Adrenal gland (tissue), 12 donors: ENCODE measurements around the gene FBXO30. TPM values are rescaled to one million over a fixed set of nuclear protein-coding genes. Genes with fewer than 3 reads are reported as not detected.

ENCODE experiments used
- DNase-seq, 7 donors: peaks; one replicate each; pipeline ENCODE4 v3.0.0-alpha.2; 2019 to 2020
- H3K27ac ChIP-seq, 5 donors: fragments of 200-600 bp; sonication (generic) in 4 of 5; 1 replicate in 3 of 5; 2 replicates in 2 of 5; pipeline versions ENCODE4 v1.5.1 to v1.8.0; 2016 to 2020; ENCODE audit warnings: mild to moderate bottlenecking in 1 of 5
- H3K27me3 ChIP-seq: fragments of 200-600 bp; 2 replicates; pipeline ENCODE4 v1.8.0; 2021
- H3K36me3 ChIP-seq, 2 donors: fragments of 200-600 bp; replicated peaks in 1 of 2; 1 replicate in 1 of 2; 2 replicates in 1 of 2; pipeline versions ENCODE4 v1.5.1 to v1.8.0; 2018 to 2022
- H3K4me1 ChIP-seq, 2 donors: fragments of 200-600 bp; replicated peaks in 1 of 2; 1 replicate in 1 of 2; 2 replicates in 1 of 2; pipeline versions ENCODE4 v1.5.1 to v1.8.0; 2018 to 2021
- H3K4me3 ChIP-seq, 4 donors: fragments of 200-600 bp; sonication (generic) in 3 of 4; one replicate each; pipeline ENCODE4 v1.5.1; 2016 to 2018
- H3K9me3 ChIP-seq, 3 donors: fragments of 200-600 bp; sonication (generic) in 1 of 3; replicated peaks in 1 of 3; 1 replicate in 2 of 3; 2 replicates in 1 of 3; pipeline versions ENCODE4 v1.5.1 to v1.8.0; 2016 to 2021
- CTCF ChIP-seq, 6 experiments: fragments of 450-650 bp in 4 of 6; fragments of 200-600 bp in 2 of 6; sonication (generic) in 1 of 6; IDR thresholded peaks; 1 replicate in 5 of 6; 2 replicates in 1 of 6; pipeline versions ENCODE4 v1.5.1 to v1.8.0; 2016 to 2021; ENCODE audit warnings: antibody characterized with exemption in 6 of 6, mild to moderate bottlenecking in 2 of 6, moderate library complexity in 1 of 6
- POLR2A ChIP-seq, 2 donors: fragments of 450-650 bp; IDR thresholded peaks; one replicate each; pipeline ENCODE4 v1.6.1; 2017; ENCODE audit warnings: antibody characterized with exemption in 2 of 2, mild to moderate bottlenecking in 2 of 2, moderate library complexity in 1 of 2
- WGBS, 4 donors: extraction: QIAGEN DNeasy Blood & Tissue Kit in 2 of 4; methylation state at CpG; one replicate each; pipeline versions ENCODE4 v1.1.5 to v1.1.7; 2013 to 2017; 5-methylcytosine and 5-hydroxymethylcytosine counted together
- intact Hi-C, 2 donors: fragments of 100-400 bp; cut with DNase I; formaldehyde crosslinking; loops; one replicate each; pipeline versions ENCODE4 v1.14.1 to v1.15.0; 2022 to 2023
- polyA plus RNA-seq, 3 donors: library from polyadenylated mRNA; stranded (reverse); fragments of 200-250 nt in 2 of 3; fragments of 350-450 nt in 1 of 3; fragmentation: Illumina TruSeq in 1 of 3; extraction: RNeasy Lipid Tissue Mini Kit (QIAGEN cat#74804) in 1 of 3; gene quantifications; one replicate each; pipeline ENCODE4 v1.2.3, GENCODE V29; 2013 to 2014
- total RNA-seq, 9 donors: library from RNA; depleted of rRNA in 4 of 9; stranded (reverse); fragments of >200 nt in 4 of 9; fragments of 120-200 nt in 1 of 9; fragmentation: NEBNext Ultra II Directional in 1 of 9; extraction: Animal tissue kit (Norgen Biotek cat#: 25700) in 1 of 9; gene quantifications; one replicate each; pipeline versions ENCODE4 v1.1.0 to v1.2.4, GENCODE V29; 2013 to 2023
- donor health status: healthy with polysubstance abuse.
- donor health status: Bipolar disorder and iron deficiency.
- donor health status: DM: yes; HTN: yes; CAD: no.
- donor health status: DM: no; HTN: no; CAD: no.
- donor health status: DM: no; HTN: no; CAD: no.
- donor health status: DM: yes; HTN: yes; CAD: no.

The FBXO30 gene
- total and polyA plus RNA-seq, 12 donors = 3.8 to 13.1 (median 8.3) TPM

GRCh38 chr6:145811741-145812140, 2.9 kb downstream of the FBXO30 start:
- no peaks in the 10 kb centered on the region for H3K36me3 ChIP-seq
- 85 to 97% (median 93%) methylated on average over 1 of the region's 1 CpG for WGBS, 4 donors
- H3K27me3 ChIP-seq = no peaks in the 10 kb centered on the region
- H3K9me3 ChIP-seq = no peaks in the 10 kb centered on the region
- no peak overlapping the region for H3K27ac ChIP-seq
- H3K4me3 ChIP-seq = no peak overlapping the region
- intact Hi-C loops = loop anchor here in 1 of 2 donors (10.0 kb wide), 1 partner anchor 77 kb away; the partner anchor contains the start of gene EPM2A
- peaks cover 21 to 53% of the 10 kb centered on the region in 2 donors for H3K4me1 ChIP-seq
- TF ChIP-seq CTCF (IDR thresholded peaks at IDR 0.05) (no peak), POLR2A (IDR thresholded peaks at IDR 0.05) (no peak)
- no peak for DNase-seq

GRCh38 chr6:145809785-145810184, 4.8 kb downstream of the FBXO30 start:
- Histone ChIP-seq H3K9me3 (no peaks in the 10 kb centered on the region), H3K4me3 (no peak overlapping the region), H3K4me1 (peaks cover 16 to 45% of the 10 kb centered on the region in 2 donors), H3K36me3 (peaks cover 0 to 14% of the 10 kb centered on the region in 2 donors), H3K27ac (no peak overlapping the region), H3K27me3 (no peaks in the 10 kb centered on the region)
- no peak for TF ChIP-seq POLR2A (IDR thresholded peaks at IDR 0.05)
- DNase-seq = no peak
- 65 to 79% (median 75%) methylated on average over 1 of the region's 1 CpG for WGBS, 4 donors
- intact Hi-C loops = loop anchor here (10.0 kb wide), 1 partner anchor 75 kb away; the partner anchor contains the start of gene EPM2A (in 2 of the 2)

GRCh38 chr6:145809211-145809610, 5.4 kb downstream of the FBXO30 start:
- intact Hi-C loops = loop anchor here in 1 of 2 donors (10.0 kb wide), 1 partner anchor 74 kb away; the partner anchor contains the start of gene EPM2A
- Histone ChIP-seq H3K27me3 (no peaks in the 10 kb centered on the region), H3K36me3 (peaks cover 0 to 14% of the 10 kb centered on the region in 2 donors), H3K4me3 (no peak overlapping the region), H3K27ac (no peak overlapping the region), H3K4me1 (peaks cover 16 to 45% of the 10 kb centered on the region in 2 donors), H3K9me3 (no peaks in the 10 kb centered on the region)
- TF ChIP-seq POLR2A (IDR thresholded peaks at IDR 0.05) (no peak), CTCF (IDR thresholded peaks at IDR 0.05) (no peak)
- DNase-seq = no peak

- Histone ChIP-seq H3K4me3 (no peak overlapping the region), H3K27ac (no peak overlapping the region), H3K4me1 (peaks cover 15 to 43% of the 10 kb centered on the region in 2 donors), H3K9me3 (no peaks in the 10 kb centered on the region), H3K36me3 (peaks cover 0 to 14% of the 10 kb centered on the region in 2 donors), H3K27me3 (no peaks in the 10 kb centered on the region)
- TF ChIP-seq POLR2A (IDR thresholded peaks at IDR 0.05) = no peak
- TF ChIP-seq CTCF (IDR thresholded peaks at IDR 0.05) = no peak
- WGBS, 4 donors = 85 to 94% (median 92%) methylated on average over 2 of the region's 2 CpGs
- intact Hi-C loops = loop anchor here in 1 of 2 donors (10.0 kb wide), 1 partner anchor 73 kb away; the partner anchor contains the start of gene EPM2A
- DNase-seq = no peak
These were observed 6.4 kb downstream of the FBXO30 start for GRCh38 chr6:145808239-145808638.

- H3K9me3 ChIP-seq = peaks cover 0 to 4% (median 0%) of the 10 kb centered on the region in 3 donors
- 95 to 98% (median 96%) methylated on average over 5 of the region's 5 CpGs for WGBS, 4 donors
- no peak for TF ChIP-seq CTCF (IDR thresholded peaks at IDR 0.05)
- TF ChIP-seq POLR2A (IDR thresholded peaks at IDR 0.05) = no peak
- intact Hi-C loops = loop anchor here in 1 of 2 donors (10.0 kb wide), 1 partner anchor 67 kb away; the partner anchor contains the start of gene EPM2A
- H3K4me1 ChIP-seq = peaks cover 0 to 4% of the 10 kb centered on the region in 2 donors
- H3K27ac ChIP-seq = no peak overlapping the region
- peaks cover 0 to 14% of the 10 kb centered on the region in 2 donors for H3K36me3 ChIP-seq
- H3K27me3 ChIP-seq = no peaks in the 10 kb centered on the region
- H3K4me3 ChIP-seq = no peak overlapping the region
- DNase-seq = no peak
These were observed 12.5 kb downstream of the FBXO30 start for GRCh38 chr6:145802141-145802540.
